A549 (cell line): Measurements from ENCODE around the gene MGLL. TPM values are rescaled to one million over a fixed set of nuclear protein-coding genes. Genes with fewer than 3 reads are reported as not detected.

Experiments used
- ATAC-seq, 2 experiments: fragments of 200-7000 bp in 1 of 2; fragments of >200 bp in 1 of 2; cut with Nextera tagmentation in 1 of 2; cut with Tn5 transposase in 1 of 2; 3 replicates each; pipeline versions ENCODE4 v1.8.0 to v1.9.1; 2018 to 2020; ENCODE audit warnings: mild to moderate bottlenecking in 1 of 2, moderate library complexity in 1 of 2
- CTCF ChIA-PET: fragments of 300-600 bp; sonication (Branson Sonifier 250); formaldehyde crosslinking; extraction: SDS; loops from one replicate; lab custom pipeline; 2021; ENCODE audit warnings: antibody characterized with exemption, inconsistent platforms; lab: Yijun Ruan, JAX
- POLR2A ChIA-PET: fragments of 350-600 bp; formaldehyde crosslinking; extraction: SDS; loops from one replicate; lab custom pipeline; 2021; ENCODE audit warnings: antibody characterized with exemption, inconsistent platforms; lab: Yijun Ruan, JAX
- DNase-seq, 2 experiments: peaks; one replicate each; pipeline versions ENCODE4 v3.0.0 to v3.0.0-alpha.2; 2011 to 2016; ENCODE audit warnings: low read depth in 1 of 2, low spot score in 1 of 2
- FAIRE-seq: peaks from 2 replicates; lab custom pipeline; 2011; peaks lifted over from hg19 to GRCh38; lab: Jason Lieb, UNC
- H3K27ac ChIP-seq, 2 experiments: fragments of >200 bp; sonication (Bioruptor Twin); formaldehyde crosslinking; 3 replicates each; pipeline ENCODE4 v1.5.1; 2016 to 2017
- H3K4me1 ChIP-seq: fragments of >200 bp; sonication (Bioruptor Twin); formaldehyde crosslinking; 3 replicates; pipeline ENCODE4 v1.6.1; 2016
- H3K4me2 ChIP-seq: fragments of >200 bp; sonication (Bioruptor Twin); formaldehyde crosslinking; 3 replicates; pipeline ENCODE4 v1.6.1; 2016
- H3K4me3 ChIP-seq: fragments of >200 bp; sonication (Bioruptor Twin); formaldehyde crosslinking; 3 replicates; pipeline ENCODE4 v1.5.1; 2016
- H3K9me3 ChIP-seq: fragments of >200 bp; sonication (Bioruptor Twin); formaldehyde crosslinking; 3 replicates; pipeline ENCODE4 v1.6.1; 2016
- CBX2 ChIP-seq: fragments of 200-600 bp; sonication (generic); IDR thresholded peaks from 2 replicates; pipeline ENCODE4 v1.6.1; 2016; ENCODE audit warnings: low read depth, mild to moderate bottlenecking, borderline replicate concordance
- CEBPB ChIP-seq, 2 experiments: fragments of >200 bp in 1 of 2; sonication (Bioruptor Twin) in 1 of 2; formaldehyde crosslinking in 1 of 2; IDR thresholded peaks; 2 replicates each; pipeline ENCODE4 v1.6.1; 2012 to 2016
- CHD4 ChIP-seq: fragments of 200-600 bp; sonication (generic); IDR thresholded peaks from 2 replicates; pipeline ENCODE4 v1.6.1; 2016; ENCODE audit warnings: antibody characterized with exemption, mild to moderate bottlenecking, borderline replicate concordance
- CTCF ChIP-seq: fragments of >200 bp; sonication (Bioruptor Twin); formaldehyde crosslinking; IDR thresholded peaks from 3 replicates; pipeline ENCODE4 v1.5.1; 2016
- E2F6 ChIP-seq: IDR thresholded peaks from 2 replicates; pipeline ENCODE4 v1.6.1; 2012; ENCODE audit warnings: low read depth, borderline replicate concordance
- EHF ChIP-seq: fragments of 250-450 bp; sonication (Bioruptor Pico); IDR thresholded peaks from 2 replicates; pipeline ENCODE4 v1.5.0; 2020; ENCODE audit warnings: mild to moderate bottlenecking
- EHMT2 ChIP-seq: fragments of 200-600 bp; sonication (generic); IDR thresholded peaks from 2 replicates; pipeline ENCODE4 v1.6.1; 2016; ENCODE audit warnings: antibody characterized with exemption, low read depth, mild to moderate bottlenecking, moderate library complexity
- ELK1 ChIP-seq: fragments of 150-350 bp; IDR thresholded peaks from 2 replicates; pipeline ENCODE4 v1.6.1; 2014; ENCODE audit warnings: low read depth, mild to moderate bottlenecking, low read length
- ESRRA ChIP-seq: fragments of 150-350 bp; IDR thresholded peaks from 2 replicates; pipeline ENCODE4 v1.6.1; 2014; ENCODE audit warnings: mild to moderate bottlenecking, low read length, borderline replicate concordance
- FOSB ChIP-seq: fragments of 250-450 bp; sonication (Bioruptor Pico); IDR thresholded peaks from 2 replicates; pipeline ENCODE4 v1.5.0; 2020; ENCODE audit warnings: mild to moderate bottlenecking, moderate library complexity
- HDAC2 ChIP-seq: fragments of 200-600 bp; sonication (generic); IDR thresholded peaks from 2 replicates; pipeline ENCODE4 v1.6.1; 2016
- HEYL ChIP-seq: fragments of 250-450 bp; sonication (Bioruptor Pico); IDR thresholded peaks from 2 replicates; pipeline ENCODE4 v1.8.0; 2021; ENCODE audit warnings: mild to moderate bottlenecking, moderate library complexity
- HMGXB4 ChIP-seq: fragments of 250-450 bp; sonication (Bioruptor Pico); IDR thresholded peaks from 2 replicates; pipeline ENCODE4 v1.5.0; 2021; ENCODE audit warnings: mild to moderate bottlenecking, moderate library complexity, borderline replicate concordance
- HOXB13 ChIP-seq: fragments of 250-450 bp; sonication (Bioruptor Pico); IDR thresholded peaks from 2 replicates; pipeline ENCODE4 v1.5.0; 2020; ENCODE audit warnings: low read depth, mild to moderate bottlenecking, moderate library complexity
- JUN ChIP-seq, 2 experiments: fragments of >200 bp; sonication (Bioruptor Twin); formaldehyde crosslinking; IDR thresholded peaks; 2 replicates in 1 of 2; 3 replicates in 1 of 2; pipeline ENCODE4 v1.6.1; 2016 to 2017
- KDM1A ChIP-seq: fragments of 200-600 bp; sonication (generic); IDR thresholded peaks from 2 replicates; pipeline ENCODE4 v1.6.1; 2016; ENCODE audit warnings: low read depth, mild to moderate bottlenecking
- MAX ChIP-seq: IDR thresholded peaks from 2 replicates; pipeline ENCODE4 v1.6.1; 2012
- MAZ ChIP-seq: fragments of 150-350 bp; IDR thresholded peaks from 2 replicates; pipeline ENCODE4 v1.6.1; 2014; ENCODE audit warnings: antibody characterized with exemption, low read depth, low read length, borderline replicate concordance
- NFE2L2 ChIP-seq: fragments of 150-350 bp; conservative IDR thresholded peaks from 2 replicates; pipeline ENCODE4 v1.6.1; 2014; ENCODE audit warnings: low read length
- NPAS2 ChIP-seq: fragments of 250-450 bp; sonication (Bioruptor Pico); IDR thresholded peaks from 2 replicates; pipeline ENCODE4 v1.8.0; 2022; ENCODE audit warnings: mild to moderate bottlenecking, moderate library complexity, borderline replicate concordance
- POLR2A ChIP-seq: IDR thresholded peaks from 2 replicates; pipeline ENCODE4 v1.6.1; 2012; ENCODE audit warnings: mild to moderate bottlenecking, low read length
- POLR2AphosphoS2 ChIP-seq: conservative IDR thresholded peaks from 2 replicates; pipeline ENCODE4 v1.6.1; 2012; ENCODE audit warnings: low read length, improper control_type of control experiment, inconsistent platforms
- RAD21 ChIP-seq, 2 experiments: fragments of >200 bp in 1 of 2; sonication (Bioruptor Twin) in 1 of 2; formaldehyde crosslinking in 1 of 2; IDR thresholded peaks in 1 of 2; conservative IDR thresholded peaks in 1 of 2; 2 replicates in 1 of 2; 3 replicates in 1 of 2; pipeline ENCODE4 v1.6.1; 2012 to 2018; ENCODE audit warnings: inconsistent platforms in 1 of 2
- RARB ChIP-seq: fragments of 250-450 bp; sonication (Bioruptor Pico); IDR thresholded peaks from 2 replicates; pipeline ENCODE4 v1.8.0; 2021; ENCODE audit warnings: mild to moderate bottlenecking, moderate library complexity
- RCOR1 ChIP-seq: fragments of 150-350 bp; IDR thresholded peaks from 2 replicates; pipeline ENCODE4 v1.6.1; 2014; ENCODE audit warnings: antibody characterized with exemption, low read length, low read depth
- RFX5 ChIP-seq: fragments of 450-650 bp; IDR thresholded peaks from 2 replicates; pipeline ENCODE4 v1.7.1; 2014; ENCODE audit warnings: antibody characterized with exemption, mild to moderate bottlenecking, moderate library complexity
- SMC3 ChIP-seq: fragments of >200 bp; sonication (Bioruptor Twin); formaldehyde crosslinking; IDR thresholded peaks from 3 replicates; pipeline ENCODE4 v1.6.1; 2018; ENCODE audit warnings: inconsistent platforms
- TFCP2L1 ChIP-seq: fragments of 250-450 bp; sonication (Bioruptor Pico); IDR thresholded peaks from 2 replicates; pipeline ENCODE4 v1.5.0; 2021; ENCODE audit warnings: mild to moderate bottlenecking
- ZC3H11A ChIP-seq: fragments of 450-650 bp; IDR thresholded peaks from 2 replicates; pipeline ENCODE4 v1.6.1; 2014; ENCODE audit warnings: antibody characterized with exemption, mild to moderate bottlenecking
- ZNF302 ChIP-seq: fragments of 250-450 bp; sonication (Bioruptor Pico); IDR thresholded peaks from 2 replicates; pipeline ENCODE4 v1.9.0; 2021; ENCODE audit warnings: inconsistent platforms, mild to moderate bottlenecking, moderate library complexity
- WGBS: methylation state at CpG from one replicate; pipeline ENCODE4 v1.1.6; 2017; ENCODE audit errors: missing lambda C conversion rate; 5-methylcytosine and 5-hydroxymethylcytosine counted together
- polyA plus RNA-seq, 4 experiments: library from polyadenylated mRNA; depleted of rRNA in 3 of 4; stranded (reverse); fragments of >200 nt; fragmentation: RNase III in 1 of 4; extraction: RNeasy Plus Mini Kit Qiagen cat#74134 plus additional on column Dnase treatment in 1 of 4; gene quantifications; 2 replicates in 3 of 4; 3 replicates in 1 of 4; pipeline ENCODE4 v1.2.3, GENCODE V29; 2011 to 2017

Gene MGLL
- polyA plus RNA-seq, 2 of the 4 experiments (the other 2 are of a cell fraction), result 38.5 to 41.5 TPM

DNA sequence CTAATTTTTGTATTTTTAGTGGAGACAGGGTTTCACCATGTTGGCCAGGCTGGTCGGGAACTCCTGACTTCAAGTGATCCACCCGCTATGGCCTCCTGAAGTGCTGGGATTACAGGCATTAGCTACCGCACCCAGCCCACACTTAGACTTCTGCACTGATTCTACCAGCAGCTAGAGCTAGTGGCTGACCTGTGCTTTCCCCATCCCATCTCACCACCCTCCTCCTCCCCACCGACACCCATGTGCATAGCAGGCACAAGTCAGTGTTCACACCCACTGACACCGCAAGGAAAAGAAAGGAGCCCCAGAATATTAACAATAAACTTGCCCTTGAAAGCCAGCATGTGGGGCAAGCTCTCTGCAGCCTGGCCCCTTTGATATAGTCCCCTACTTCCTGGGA is 160.7 kb downstream of the MGLL start (continued):
- TF ChIP-seq E2F6, result no peak
- TF ChIP-seq EHF (CRISPR knock-in tag), result no peak
- TF ChIP-seq MAX, result no peak

- peaks cover 2% of the 10 kb centered on the region for H3K4me1 ChIP-seq
- DNase-seq, result no peak
- no peaks in the 10 kb centered on the region for H3K9me3 ChIP-seq
- CTCF ChIA-PET, result interaction anchor here (1.6 to 3.5 kb wide), 2 partner anchors 9 to 16 kb away, joined by 4 to 22 read pairs; no protein-coding TSS in a partner anchor
- H3K4me2 ChIP-seq, result no peak overlapping the region
- no peak for TF ChIP-seq HDAC2
- TF ChIP-seq HOXB13, result no peak
- TF ChIP-seq NPAS2 (CRISPR knock-in tag), result no peak
- TF ChIP-seq POLR2A, result no peak
- TF ChIP-seq CBX2, result no peak
- TF ChIP-seq MAX, result no peak
- TF ChIP-seq ELK1, result no peak
- TF ChIP-seq CTCF, result no peak
- TF ChIP-seq CEBPB (IDR thresholded peaks at IDR 0.05), result no peak
- no peak for TF ChIP-seq CHD4
- TF ChIP-seq HEYL, result no peak
- TF ChIP-seq MAZ, result no peak
- no peak for TF ChIP-seq ZNF302 (CRISPR knock-in tag)
- TF ChIP-seq EHMT2, result no peak
- no peak for TF ChIP-seq RARB (CRISPR knock-in tag)
- TF ChIP-seq, all 56 proteins: peak for 0
- WGBS, result 91% methylated on average over 7 of the region's 10 CpGs
- no peak overlapping the region for H3K4me3 ChIP-seq
- no peak for ATAC-seq
- POLR2A ChIA-PET, result no interaction called here
- FAIRE-seq, result no peak
- no peak overlapping the region for H3K27ac ChIP-seq
Measured at GRCh38 chr3:127660621-127661251, 161.6 kb downstream of the MGLL start.

GRCh38 chr3:127658234-127658633 is 164.1 kb downstream of the MGLL start:
- POLR2A ChIA-PET, result no interaction called here
- DNase-seq (no peak), FAIRE-seq (no peak), ATAC-seq (no peak)
- WGBS, result 50% methylated on average over 1 of the region's 1 CpG
- no peaks in the 10 kb centered on the region for H3K9me3 ChIP-seq
- H3K27ac ChIP-seq, result no peak overlapping the region
- no peak overlapping the region for H3K4me2 ChIP-seq
- H3K4me1 ChIP-seq, result peaks cover 24% of the 10 kb centered on the region
- TF ChIP-seq RAD21 (conservative IDR thresholded peaks at IDR 0.05 in 1 of 2, IDR thresholded peaks at IDR 0.05 in 1 of 2) (no peak), CEBPB (IDR thresholded peaks at IDR 0.05) (no peak), CHD4 (no peak), HMGXB4 (no peak), SMC3 (no peak), JUN (IDR thresholded peaks at IDR 0.05) (no peak), HEYL (no peak), ZC3H11A (no peak), RCOR1 (no peak), TFCP2L1 (CRISPR knock-in tag) (no peak), KDM1A (no peak), POLR2A (no peak), MAX (no peak), RFX5 (no peak), FOSB (CRISPR knock-in tag) (no peak), POLR2AphosphoS2 (no peak), NFE2L2 (no peak), ESRRA (no peak), HOXB13 (no peak)
- H3K4me3 ChIP-seq, result no peak overlapping the region
- CTCF ChIA-PET, result interaction anchor here (0.6 to 1.0 kb wide), 2 partner anchors 8 to 164 kb away, joined by 3 to 4 read pairs; partner anchors contain the start of gene MGLL
